HG02588 (cell line): Measurements from ENCODE around the gene NDUFA13.

Experiments used
- ATAC-seq: cut with Tn5 transposase; IDR thresholded peaks from one replicate; pipeline ENCODE4 v1.9.1; 2021; ENCODE audit warnings: mild to moderate bottlenecking, moderate library complexity; ENCODE audit not compliant: unreplicated experiment

Gene NDUFA13

GRCh38 chr19:19566306-19566705 lies 50.3 kb downstream of the NDUFA13 start:
- no peak for ATAC-seq

GRCh38 chr19:19567391-19567790 lies 51.4 kb downstream of the NDUFA13 start:
- ATAC-seq, result no peak

GRCh38 chr19:19568802-19569756 lies 53.1 kb downstream of the NDUFA13 start:
- no peak for ATAC-seq

DNA sequence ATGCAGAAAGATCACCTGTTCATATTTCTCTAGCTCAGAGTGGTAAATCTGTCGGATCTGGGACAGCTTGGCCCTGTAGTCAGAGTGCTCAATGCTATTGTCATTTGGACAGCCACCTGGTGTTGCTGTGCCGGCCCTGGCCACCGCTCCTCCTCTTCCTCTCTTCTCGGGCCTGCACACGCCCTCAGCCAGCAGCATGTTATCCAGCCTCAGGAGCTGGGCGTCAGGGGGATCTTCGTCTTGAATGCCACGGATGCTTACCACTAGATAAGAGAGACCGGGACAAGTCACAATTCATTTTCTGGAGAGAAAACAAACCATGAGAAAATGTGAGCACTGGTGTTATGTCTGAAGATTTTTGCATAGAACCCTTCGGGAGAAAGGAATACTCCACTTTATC lies 54.5 kb downstream of the NDUFA13 start:
- ATAC-seq, result no peak

DNA sequence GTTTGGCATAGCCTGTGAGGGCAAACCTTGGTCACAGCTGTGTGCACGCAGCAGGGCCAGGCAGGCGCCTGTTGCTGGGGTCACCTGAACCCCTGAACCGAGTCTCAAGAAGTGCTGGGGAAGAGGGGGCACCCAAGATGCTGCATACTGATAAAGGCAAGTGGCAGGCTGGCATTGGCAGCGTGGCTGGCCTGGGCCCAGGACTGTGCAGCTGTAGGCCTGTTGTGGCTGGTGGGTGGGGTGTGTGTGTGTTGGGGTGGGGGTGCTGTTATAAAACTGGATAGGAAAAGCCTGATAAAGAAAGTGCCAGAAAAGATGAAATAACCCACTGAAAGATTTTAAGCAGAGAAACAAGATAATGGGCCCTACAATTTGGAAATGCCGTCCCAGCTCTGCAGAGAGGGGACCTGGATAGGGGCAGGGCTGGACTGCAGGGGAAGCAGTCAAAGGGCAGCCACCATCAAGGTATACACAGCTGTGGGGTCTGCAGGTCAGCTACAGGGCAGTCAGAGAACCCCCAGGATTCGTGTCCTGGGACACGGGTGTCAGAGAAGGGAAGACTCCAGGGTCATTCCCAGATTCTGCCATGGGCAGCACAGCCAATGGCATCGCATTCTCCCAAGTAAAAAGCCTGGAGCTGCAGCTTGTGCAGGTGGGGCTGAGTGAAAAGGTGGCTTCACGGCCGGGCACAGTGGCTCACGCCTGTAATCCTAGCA lies 55.2 kb downstream of the NDUFA13 start:
- no peak for ATAC-seq

DNA sequence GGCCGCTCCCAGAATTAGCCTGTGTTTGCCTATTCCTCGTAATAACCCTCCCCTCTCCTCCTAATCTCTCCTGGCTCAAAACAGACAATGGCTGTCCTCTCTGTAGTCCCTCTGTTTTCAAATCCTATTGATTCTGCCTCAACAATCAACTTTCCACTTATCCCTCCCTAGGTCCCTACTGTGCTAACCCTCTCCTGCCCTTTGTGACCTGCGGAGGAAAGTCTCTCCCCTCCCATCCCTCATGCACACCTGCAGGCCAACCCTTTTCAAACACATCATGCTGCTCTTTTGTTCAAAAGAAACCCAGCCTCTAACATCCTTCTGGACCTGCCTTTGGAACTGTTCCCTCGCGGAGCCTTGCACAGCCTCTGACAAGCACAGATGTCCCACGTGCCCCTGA lies 59.4 kb downstream of the NDUFA13 start:
- ATAC-seq, result no peak
